GM12878 (cell line): ENCODE results near the gene GFM1. TPM values are rescaled to one million over a fixed set of nuclear protein-coding genes. Genes with fewer than 3 reads are reported as not detected.

Source experiments
- ATAC-seq: fragments of 200-7000 bp; cut with Tn5 transposase; 3 replicates; pipeline ENCODE4 v1.9.1; 2020; ENCODE audit warnings: mild to moderate bottlenecking, moderate library complexity
- BruUV-seq: library from RNA; stranded (reverse); fragments of 400-500 nt; replicated peaks from 2 replicates; lab custom pipeline; 2021; lab: Mats Ljungman, UMichigan
- CTCF ChIA-PET: fragments of 300-600 bp; sonication (Branson Sonifier 250); formaldehyde crosslinking; extraction: SDS; loops from one replicate; lab custom pipeline; 2021; ENCODE audit warnings: inconsistent platforms; lab: Yijun Ruan, JAX
- POLR2A ChIA-PET: fragments of 350-600 bp; formaldehyde crosslinking; extraction: SDS; loops from one replicate; lab custom pipeline; 2021; ENCODE audit warnings: inconsistent platforms; lab: Charles Lee
- RAD21 ChIA-PET: fragments of 300-600 bp; sonication (Branson Sonifier 250); formaldehyde crosslinking; loops from one replicate; lab custom pipeline; 2023; ENCODE audit warnings: antibody characterized with exemption; ENCODE audit not compliant: unreplicated experiment; lab: Charles Lee
- SMC1A ChIA-PET: fragments of 300-600 bp; sonication (Branson Sonifier 250); formaldehyde crosslinking; loops from one replicate; lab custom pipeline; 2023; ENCODE audit not compliant: unreplicated experiment, uncharacterized antibody; lab: Charles Lee
- DNase-seq: peaks from one replicate; pipeline ENCODE4 v3.0.0-alpha.2; 2011; ENCODE audit warnings: low read depth, low spot score
- FAIRE-seq: peaks from 3 replicates; lab custom pipeline; 2011; peaks lifted over from hg19 to GRCh38; lab: Jason Lieb, UNC
- H2AFZ ChIP-seq: 2 replicates; pipeline ENCODE4 v1.6.0; 2011; ENCODE audit warnings: low read depth, low read length, control low read depth; ENCODE audit not compliant: control insufficient read depth
- H3K27ac ChIP-seq: 2 replicates; pipeline ENCODE4 v1.5.1; 2011; ENCODE audit warnings: control low read depth; ENCODE audit not compliant: control insufficient read depth, insufficient read depth
- H3K27me3 ChIP-seq, 2 experiments: replicated peaks in 1 of 2; 2 replicates each; pipeline versions ENCODE4 v1.6.0 to v1.6.1; 2011; ENCODE audit warnings: low read length in 1 of 2; ENCODE audit not compliant: control insufficient read depth in 2 of 2, insufficient read depth in 2 of 2
- H3K36me3 ChIP-seq, 2 experiments: 2 replicates each; pipeline ENCODE4 v1.5.1; 2011; ENCODE audit warnings: low read length in 1 of 2; ENCODE audit not compliant: control insufficient read depth in 2 of 2, insufficient read depth in 2 of 2
- H3K4me1 ChIP-seq: 2 replicates; pipeline ENCODE4 v1.6.1; 2011; ENCODE audit warnings: mild to moderate bottlenecking, low read length, moderate library complexity, mixed read lengths; ENCODE audit not compliant: control insufficient read depth, insufficient read depth
- H3K4me2 ChIP-seq: 2 replicates; pipeline ENCODE4 v1.6.0; 2011; ENCODE audit warnings: control low read depth; ENCODE audit not compliant: control insufficient read depth, insufficient read depth
- H3K4me3 ChIP-seq: fragments of 200-600 bp; sonication (generic); 2 replicates; pipeline ENCODE4 v1.5.1; 2016
- H3K79me2 ChIP-seq: 2 replicates; pipeline ENCODE4 v1.6.0; 2011; ENCODE audit warnings: low read length; ENCODE audit not compliant: control insufficient read depth, insufficient read depth
- H3K9ac ChIP-seq: 2 replicates; pipeline ENCODE4 v1.8.0; 2011; ENCODE audit warnings: low read length, control low read depth, mixed read lengths; ENCODE audit not compliant: control insufficient read depth, insufficient read depth
- H3K9me3 ChIP-seq: replicated peaks from 3 replicates; pipeline ENCODE4 v1.5.1; 2011; ENCODE audit warnings: mild to moderate bottlenecking, low read length; ENCODE audit not compliant: control insufficient read depth, insufficient read depth
- H4K20me1 ChIP-seq: 2 replicates; pipeline ENCODE4 v1.6.0; 2011; ENCODE audit not compliant: control insufficient read depth, insufficient read depth
- CHD2 ChIP-seq: IDR thresholded peaks from 2 replicates; pipeline ENCODE4 v1.6.1; 2011; ENCODE audit warnings: low read depth, low read length, improper control_type of control experiment, borderline replicate concordance
- E2F8 ChIP-seq: fragments of 450-650 bp; IDR thresholded peaks from 2 replicates; pipeline ENCODE4 v1.6.1; 2018; ENCODE audit warnings: mild to moderate bottlenecking, low read depth, moderate library complexity; ENCODE audit not compliant: partially characterized antibody
- E4F1 ChIP-seq: fragments of 450-650 bp; IDR thresholded peaks from 2 replicates; pipeline ENCODE4 v1.6.1; 2018; ENCODE audit warnings: borderline replicate concordance, mild to moderate bottlenecking; ENCODE audit not compliant: partially characterized antibody
- ESRRA ChIP-seq: IDR thresholded peaks from 2 replicates; pipeline ENCODE4 v1.6.1; 2012; ENCODE audit warnings: mild to moderate bottlenecking, low read length, improper control_type of control experiment
- IRF3 ChIP-seq: fragments of 450-650 bp; IDR thresholded peaks from 2 replicates; pipeline ENCODE4 v1.6.1; 2014; ENCODE audit warnings: mild to moderate bottlenecking
- MEF2B ChIP-seq: fragments of 450-650 bp; IDR thresholded peaks from 2 replicates; pipeline ENCODE4 v1.6.1; 2018; ENCODE audit warnings: mild to moderate bottlenecking, moderate library complexity; ENCODE audit not compliant: partially characterized antibody, poor library complexity, severe bottlenecking
- MTA3 ChIP-seq: IDR thresholded peaks from 2 replicates; pipeline ENCODE4 v1.6.1; 2012; ENCODE audit warnings: low read length, inconsistent platforms, borderline replicate concordance
- POU2F2 ChIP-seq: IDR thresholded peaks from 3 replicates; pipeline ENCODE4 v1.6.1; 2011; ENCODE audit warnings: low read depth, mild to moderate bottlenecking, low read length, borderline replicate concordance
- SREBF1 ChIP-seq: IDR thresholded peaks from 2 replicates; pipeline ENCODE4 v1.6.1; 2012; ENCODE audit warnings: mild to moderate bottlenecking, low read length
- STAT1 ChIP-seq: fragments of 450-650 bp; conservative IDR thresholded peaks from 2 replicates; pipeline ENCODE4 v1.6.1; 2014; ENCODE audit warnings: antibody characterized with exemption, mild to moderate bottlenecking
- YY1 ChIP-seq: IDR thresholded peaks from 2 replicates; pipeline ENCODE4 v1.6.1; 2011; ENCODE audit warnings: low read depth, mild to moderate bottlenecking, low read length
- ZNF384 ChIP-seq: IDR thresholded peaks from 2 replicates; pipeline ENCODE4 v1.6.1; 2012; ENCODE audit warnings: low read depth, mild to moderate bottlenecking, low read length, improper control_type of control experiment, borderline replicate concordance
- ZNF592 ChIP-seq: fragments of 450-650 bp; IDR thresholded peaks from 2 replicates; pipeline ENCODE4 v1.6.1; 2017; ENCODE audit warnings: mild to moderate bottlenecking, moderate library complexity
- WGBS: methylation state at CpG from one replicate; pipeline ENCODE4 v1.1.6; 2016; ENCODE audit warnings: low lambda C conversion rate; ENCODE audit not compliant: insufficient replicate concordance, insufficient coverage; ENCODE audit errors: missing lambda C conversion rate; 5-methylcytosine and 5-hydroxymethylcytosine counted together
- in situ Hi-C: fragments of 300-500 bp; cut with MboI; formaldehyde crosslinking; loops from 9 replicates; pipeline ENCODE4 v1.14.3; 2018; ENCODE audit warnings: mixed read lengths
- intact Hi-C: fragments of 100-400 bp; cut with micrococcal nuclease; formaldehyde crosslinking; loops from one replicate; pipeline ENCODE4 v1.14.2; 2022; ENCODE audit not compliant: unreplicated experiment
- polyA plus RNA-seq, 11 experiments: library from polyadenylated mRNA; depleted of rRNA in 4 of 11; unstranded in 6 of 11; stranded (reverse) in 5 of 11; fragments of >200 nt; fragmentation: Nextera tagmentation in 4 of 11; fragmentation: Illumina TruSeq in 1 of 11; extraction: Ambion mirVana in 4 of 11; extraction: Trizol in 1 of 11; gene quantifications; 1 replicate in 1 of 11; 2 replicates in 10 of 11; pipeline versions ENCODE4 v1.2.1 to v1.2.3, GENCODE V29; 2011 to 2016; ENCODE audit warnings: inconsistent platforms in 2 of 11, missing spikeins in 2 of 11, low read depth in 1 of 11
- total RNA-seq, 4 experiments: library from RNA; depleted of rRNA in 3 of 4; stranded (reverse); fragments of >200 nt in 3 of 4; fragmentation: Illumina TruSeq in 1 of 4; extraction: Trizol in 1 of 4; gene quantifications; 2 replicates each; pipeline versions ENCODE4 v1.2.1 to v1.2.3, GENCODE V29; 2013 to 2021

GFM1 gene
- total and polyA plus RNA-seq, 10 of the 15 experiments (the other 5 are each of a cell fraction or from before 2014, with no cell fraction given) = 36.9 to 87.2 (median 57.3) TPM

- Histone ChIP-seq H3K79me2 (peaks cover 20% of the 10 kb centered on the region), H3K4me1 (no peaks in the 10 kb centered on the region), H3K27ac (no peak overlapping the region), H3K9me3 (no peaks in the 10 kb centered on the region), H3K27me3 (no peaks in the 10 kb centered on the region), H2AFZ (no peak overlapping the region), H3K9ac (no peak overlapping the region), H3K4me2 (no peak overlapping the region), H3K4me3 (no peak overlapping the region), H3K36me3 (no peaks in the 10 kb centered on the region), H4K20me1 (no peaks in the 10 kb centered on the region)
- ChIA-PET POLR2A (no interaction called here), RAD21 (no interaction called here), SMC1A (interaction anchor here (1.1 to 1.4 kb wide), 2 partner anchors 23 to 30 kb away, joined by 3 read pairs; partner anchors contain the start of gene LXN), CTCF (interaction anchor here (0.6 to 1.8 kb wide), 4 partner anchors 11 to 102 kb away, joined by 3 to 9 read pairs (median 4); no protein-coding TSS in a partner anchor)
- in situ Hi-C loops = no loop called here
- WGBS = 77% methylated on average over 7 of the region's 7 CpGs
- ATAC-seq (no peak), FAIRE-seq (no peak), DNase-seq (no peak)
- BruUV-seq = no TSS peak
- intact Hi-C loops = loop anchor here (10.0 kb wide), 1 partner anchor 527 kb away; the partner anchor contains the start of gene RSRC1
- TF ChIP-seq STAT1 = no peak
- TF ChIP-seq YY1 = no peak
- no peak for TF ChIP-seq MTA3
- no peak for TF ChIP-seq IRF3
- TF ChIP-seq CHD2 = no peak
- no peak for TF ChIP-seq ZNF384
- no peak for TF ChIP-seq MEF2B
- no peak for TF ChIP-seq POU2F2
- TF ChIP-seq SREBF1 = no peak
- TF ChIP-seq E2F8 = no peak
- TF ChIP-seq ESRRA = no peak
- TF ChIP-seq E4F1 = no peak
- TF ChIP-seq ZNF592 = no peak
These were observed 2.3 kb upstream of the GFM1 start for GRCh38 chr3:158642005-158642404.
